Mesendoderm (in vitro differentiated cells): Measurements from ENCODE around the gene MRPS25.

Experiments
- DNase-seq: peaks from one replicate; pipeline ENCODE4 v3.0.0; 2013
- H2AK5ac ChIP-seq: 2 replicates; pipeline ENCODE4 v1.6.1; 2013; ENCODE audit warnings: low read length, inconsistent platforms
- H2BK120ac ChIP-seq: 2 replicates; pipeline ENCODE4 v1.6.1; 2013; ENCODE audit warnings: low read depth, mild to moderate bottlenecking, low read length, moderate library complexity, mixed read lengths
- H2BK15ac ChIP-seq: replicated peaks from 2 replicates; pipeline ENCODE4 v1.6.1; 2013; ENCODE audit warnings: low read depth, mild to moderate bottlenecking, moderate library complexity
- H2BK5ac ChIP-seq: 2 replicates; pipeline ENCODE4 v1.6.1; 2013; ENCODE audit warnings: low read length, inconsistent platforms
- H3K18ac ChIP-seq: 2 replicates; pipeline ENCODE4 v1.6.1; 2013; ENCODE audit warnings: mild to moderate bottlenecking, low read length, mixed read lengths
- H3K23ac ChIP-seq: one replicate; pipeline ENCODE4 v1.6.1; 2013; ENCODE audit warnings: low read length
- H3K27ac ChIP-seq: 2 replicates; pipeline ENCODE4 v1.5.1; 2013; ENCODE audit warnings: low read depth, mild to moderate bottlenecking, inconsistent platforms, low read length, moderate library complexity
- H3K27me3 ChIP-seq: 2 replicates; pipeline ENCODE4 v1.6.1; 2013; ENCODE audit warnings: low read length, control low read depth, mild to moderate bottlenecking, inconsistent platforms; ENCODE audit not compliant: insufficient read depth, poor library complexity
- H3K36me3 ChIP-seq: 2 replicates; pipeline ENCODE4 v1.6.1; 2013; ENCODE audit warnings: low read length, inconsistent platforms; ENCODE audit not compliant: control insufficient read depth, insufficient read depth
- H3K4ac ChIP-seq: one replicate; pipeline ENCODE4 v1.6.1; 2013; ENCODE audit warnings: low read depth, mild to moderate bottlenecking, low read length, moderate library complexity
- H3K4me1 ChIP-seq: 2 replicates; pipeline ENCODE4 v1.6.1; 2013; ENCODE audit warnings: low read depth, low read length, inconsistent platforms; ENCODE audit not compliant: control insufficient read depth
- H3K4me2 ChIP-seq: 2 replicates; pipeline ENCODE4 v1.6.1; 2013; ENCODE audit warnings: low read length
- H3K4me3 ChIP-seq: 2 replicates; pipeline ENCODE4 v1.5.1; 2013; ENCODE audit warnings: mild to moderate bottlenecking, low read length
- H3K56ac ChIP-seq: one replicate; pipeline ENCODE4 v1.6.1; 2013; ENCODE audit warnings: low read length
- H3K79me1 ChIP-seq: 2 replicates; pipeline ENCODE4 v1.6.1; 2013; ENCODE audit warnings: low read length, inconsistent platforms
- H3K79me2 ChIP-seq: 2 replicates; pipeline ENCODE4 v1.6.1; 2013; ENCODE audit warnings: mild to moderate bottlenecking, low read length; ENCODE audit not compliant: control insufficient read depth, insufficient read depth
- H3K9ac ChIP-seq: 2 replicates; pipeline ENCODE4 v1.6.1; 2013; ENCODE audit warnings: low read length, inconsistent platforms
- H4K5ac ChIP-seq: one replicate; pipeline ENCODE4 v1.6.1; 2013; ENCODE audit warnings: low read length
- H4K8ac ChIP-seq: one replicate; pipeline ENCODE4 v1.6.1; 2013; ENCODE audit warnings: low read depth, mild to moderate bottlenecking, control low read depth, low read length, moderate library complexity
- WGBS: extraction: QIAGEN DNeasy Blood & Tissue Kit; methylation state at CpG from one replicate; pipeline ENCODE4 v1.1.7; 2013; ENCODE audit warnings: low lambda C conversion rate, missing lambda C conversion rate; ENCODE audit not compliant: insufficient coverage; ENCODE audit errors: extremely low coverage; 5-methylcytosine and 5-hydroxymethylcytosine counted together

MRPS25 gene

DNA sequence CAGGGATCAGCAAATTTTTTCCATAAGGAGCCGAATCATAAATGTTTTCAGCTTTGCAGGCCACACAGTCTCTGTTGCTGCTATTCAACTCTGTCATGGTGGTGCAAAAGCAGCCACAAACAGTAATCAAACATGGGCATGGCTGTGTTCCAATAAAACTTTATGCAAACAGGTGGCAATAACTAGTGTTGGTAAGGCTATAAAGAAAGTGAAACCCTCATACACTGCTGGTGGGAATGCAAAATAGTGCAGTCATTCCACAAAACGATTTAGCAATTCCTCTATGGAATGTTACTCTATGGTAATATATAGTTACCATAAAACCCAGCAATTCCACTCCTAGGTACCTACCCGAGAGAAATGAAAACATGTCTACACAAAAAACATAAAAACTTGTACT lies 14.0 kb upstream of the MRPS25 start:
- no peak overlapping the region for H3K4me2 ChIP-seq
- H3K4me1 ChIP-seq: no peaks in the 10 kb centered on the region
- no peak overlapping the region for H3K9ac ChIP-seq
- H3K23ac ChIP-seq: no peak overlapping the region
- H3K36me3 ChIP-seq: peaks cover 24% of the 10 kb centered on the region
- H3K27ac ChIP-seq: no peak overlapping the region
- H3K4me3 ChIP-seq: no peak overlapping the region
- no peak for DNase-seq
- H3K4ac ChIP-seq: no peak overlapping the region
- no CpG with 5 or more reads among the region's 3 CpGs for WGBS
- no peak overlapping the region for H2BK120ac ChIP-seq
- H2BK15ac ChIP-seq: no peak overlapping the region
- no peaks in the 10 kb centered on the region for H3K27me3 ChIP-seq
- H3K56ac ChIP-seq: no peak overlapping the region
- no peak overlapping the region for H4K5ac ChIP-seq
- no peak overlapping the region for H2AK5ac ChIP-seq
- no peak overlapping the region for H3K18ac ChIP-seq
- H2BK5ac ChIP-seq: no peak overlapping the region
- H4K8ac ChIP-seq: no peak overlapping the region
- H3K79me1 ChIP-seq: no peaks in the 10 kb centered on the region
- no peaks in the 10 kb centered on the region for H3K79me2 ChIP-seq

DNA sequence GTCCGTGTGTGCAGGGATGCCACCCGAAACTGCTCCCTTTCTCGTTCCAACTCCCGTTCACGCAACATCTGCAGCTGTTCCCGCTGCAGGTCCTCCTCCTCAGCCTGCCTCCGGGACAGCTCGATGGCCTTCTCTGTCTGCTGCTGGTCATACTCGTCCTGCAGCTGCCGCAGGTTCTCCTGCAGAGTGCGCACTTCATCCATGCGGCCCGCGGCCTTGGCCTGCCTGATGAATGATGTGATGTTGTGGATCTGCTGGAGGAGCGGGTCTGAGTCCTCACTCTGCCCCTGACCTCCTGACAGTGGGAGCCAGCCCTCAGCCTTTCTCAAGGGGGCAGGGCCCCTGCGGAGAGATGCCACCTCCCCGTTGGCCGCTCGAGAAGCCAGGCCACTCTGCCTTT lies 9.4 kb upstream of the MRPS25 start:
- no peak overlapping the region for H4K5ac ChIP-seq
- no peak for DNase-seq
- H3K36me3 ChIP-seq: peaks cover 18% of the 10 kb centered on the region
- H3K18ac ChIP-seq: no peak overlapping the region
- H2BK15ac ChIP-seq: no peak overlapping the region
- H3K4me2 ChIP-seq: no peak overlapping the region
- no peak overlapping the region for H3K4me3 ChIP-seq
- H3K27ac ChIP-seq: no peak overlapping the region
- no peak overlapping the region for H2BK120ac ChIP-seq
- H3K9ac ChIP-seq: no peak overlapping the region
- no peaks in the 10 kb centered on the region for H3K27me3 ChIP-seq
- H2AK5ac ChIP-seq: no peak overlapping the region
- no peak overlapping the region for H3K56ac ChIP-seq
- WGBS: no CpG with 5 or more reads among the region's 19 CpGs
- no peak overlapping the region for H3K23ac ChIP-seq
- H3K4me1 ChIP-seq: no peaks in the 10 kb centered on the region
- no peak overlapping the region for H3K4ac ChIP-seq
- no peaks in the 10 kb centered on the region for H3K79me1 ChIP-seq
- no peaks in the 10 kb centered on the region for H3K79me2 ChIP-seq
- H4K8ac ChIP-seq: no peak overlapping the region
- no peak overlapping the region for H2BK5ac ChIP-seq

DNA sequence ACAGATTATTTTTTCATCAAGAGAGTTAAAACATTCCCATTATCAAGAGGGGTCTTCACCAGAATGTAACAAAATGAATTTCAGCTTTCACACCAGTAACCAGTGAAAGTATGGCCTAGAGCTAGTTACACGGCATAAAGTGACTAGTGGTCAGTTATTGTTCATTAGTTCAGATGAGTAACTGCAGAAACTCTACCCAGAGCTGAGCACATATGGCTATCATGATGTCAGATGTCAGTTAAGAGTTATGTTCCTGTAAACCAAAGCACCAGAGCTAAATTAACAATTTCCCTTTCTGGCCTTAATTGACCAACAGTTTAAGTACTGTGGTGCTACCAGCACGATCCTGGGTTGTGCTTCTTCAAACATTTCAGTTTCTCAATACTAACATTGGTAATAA lies 6.6 kb upstream of the MRPS25 start:
- no peak overlapping the region for H3K18ac ChIP-seq
- H3K36me3 ChIP-seq: peaks cover 9% of the 10 kb centered on the region
- H2BK5ac ChIP-seq: no peak overlapping the region
- no peak overlapping the region for H3K27ac ChIP-seq
- no peak overlapping the region for H3K4ac ChIP-seq
- no peak overlapping the region for H3K4me3 ChIP-seq
- no peak overlapping the region for H2BK15ac ChIP-seq
- no peak overlapping the region for H2AK5ac ChIP-seq
- no peak overlapping the region for H4K5ac ChIP-seq
- no peaks in the 10 kb centered on the region for H3K79me1 ChIP-seq
- no CpG with 5 or more reads among the region's 2 CpGs for WGBS
- no peak overlapping the region for H3K9ac ChIP-seq
- H3K4me2 ChIP-seq: no peak overlapping the region
- no peaks in the 10 kb centered on the region for H3K27me3 ChIP-seq
- H3K4me1 ChIP-seq: no peaks in the 10 kb centered on the region
- DNase-seq: no peak
- no peak overlapping the region for H3K23ac ChIP-seq
- H4K8ac ChIP-seq: no peak overlapping the region
- no peak overlapping the region for H2BK120ac ChIP-seq
- no peak overlapping the region for H3K56ac ChIP-seq
- H3K79me2 ChIP-seq: no peaks in the 10 kb centered on the region

DNA sequence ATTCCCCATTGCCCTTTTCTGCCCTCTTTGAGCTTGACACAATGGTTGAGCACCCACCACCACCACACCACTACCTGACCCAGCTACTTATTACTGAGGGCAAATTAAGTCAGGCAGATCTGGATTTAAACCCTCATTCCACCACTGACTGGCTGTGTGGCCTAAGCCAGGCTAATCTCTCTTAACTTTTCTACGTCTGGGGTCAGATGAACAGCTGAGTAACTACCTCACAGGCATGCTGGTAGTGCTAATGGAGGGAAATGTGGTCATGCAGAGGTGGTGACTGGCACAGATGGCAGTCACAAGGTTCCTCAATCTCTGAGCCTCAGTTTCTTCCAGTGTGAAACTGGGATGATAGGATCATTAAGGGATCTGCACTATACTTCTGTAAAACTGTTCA lies 4.3 kb upstream of the MRPS25 start:
- Histone ChIP-seq H3K27me3 (no peaks in the 10 kb centered on the region), H3K23ac (no peak overlapping the region), H2BK120ac (no peak overlapping the region), H3K4me3 (no peak overlapping the region), H4K5ac (no peak overlapping the region), H3K4me1 (no peaks in the 10 kb centered on the region), H2BK15ac (no peak overlapping the region), H3K56ac (no peak overlapping the region), H3K9ac (no peak overlapping the region), H3K18ac (no peak overlapping the region), H3K79me2 (peaks cover 5% of the 10 kb centered on the region), H3K4me2 (no peak overlapping the region), H2AK5ac (no peak overlapping the region), H3K27ac (no peak overlapping the region), H3K79me1 (no peaks in the 10 kb centered on the region), H2BK5ac (no peak overlapping the region), H4K8ac (no peak overlapping the region), H3K36me3 (peaks cover 6% of the 10 kb centered on the region), H3K4ac (no peak overlapping the region)
- no peak for DNase-seq
- no CpG with 5 or more reads among the region's 1 CpG for WGBS

DNA sequence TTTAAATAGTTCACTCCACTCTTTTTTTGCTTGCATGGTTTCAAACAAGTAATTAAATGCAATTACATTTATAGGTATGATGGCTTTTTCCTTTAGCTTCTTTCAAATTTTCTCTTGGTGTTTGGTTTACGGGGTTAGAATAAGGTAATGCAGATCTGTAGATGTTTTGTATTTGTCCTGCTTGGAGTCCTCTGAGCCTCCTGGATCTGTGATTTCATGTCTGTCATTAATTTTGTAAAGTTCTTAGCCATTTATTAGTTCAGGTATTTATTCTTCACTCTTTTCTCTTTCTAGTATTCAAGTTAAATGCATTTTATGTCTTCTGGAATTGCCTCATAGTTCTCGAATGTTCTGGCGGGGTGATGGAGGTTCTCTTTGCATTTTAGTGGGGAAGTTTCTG lies 1.4 kb upstream of the MRPS25 start:
- Histone ChIP-seq H2BK5ac (no peak overlapping the region), H3K4me1 (peaks cover 5% of the 10 kb centered on the region), H2BK15ac (no peak overlapping the region), H3K4me2 (no peak overlapping the region), H3K56ac (no peak overlapping the region), H2AK5ac (no peak overlapping the region), H3K23ac (no peak overlapping the region), H3K9ac (no peak overlapping the region), H4K8ac (no peak overlapping the region), H2BK120ac (no peak overlapping the region), H3K18ac (no peak overlapping the region), H3K79me1 (peaks cover 12% of the 10 kb centered on the region), H4K5ac (no peak overlapping the region), H3K4me3 (no peak overlapping the region), H3K4ac (no peak overlapping the region), H3K79me2 (peaks cover 20% of the 10 kb centered on the region), H3K36me3 (no peaks in the 10 kb centered on the region), H3K27ac (no peak overlapping the region), H3K27me3 (no peaks in the 10 kb centered on the region)
- no peak for DNase-seq
- no CpG with 5 or more reads among the region's 3 CpGs for WGBS

DNA sequence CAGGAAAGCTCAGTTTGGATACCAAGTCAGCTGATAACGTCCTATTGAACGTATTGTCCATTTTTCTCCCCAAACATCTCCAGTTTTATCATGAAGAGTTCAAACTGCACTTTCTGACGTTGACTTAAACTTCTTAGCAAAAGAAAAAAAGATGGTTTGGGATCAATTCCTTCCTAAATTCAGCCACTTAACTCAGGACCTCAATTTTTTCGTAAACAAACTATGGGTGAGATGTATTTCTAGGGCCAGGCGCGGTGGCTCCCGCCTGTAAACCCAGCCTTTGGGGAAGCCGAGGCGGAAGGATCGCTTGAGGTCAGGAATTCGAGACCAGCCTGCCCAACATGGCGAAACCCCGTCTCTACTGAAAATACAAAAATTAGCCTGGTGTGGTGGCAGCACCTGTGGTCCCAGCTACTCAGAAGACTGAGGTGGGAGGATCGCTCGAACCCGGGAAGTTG lies 464 bp upstream of the MRPS25 start:
- Histone ChIP-seq H2AK5ac (no peak overlapping the region), H3K79me1 (peaks cover 12% of the 10 kb centered on the region), H3K23ac (no peak overlapping the region), H4K5ac (no peak overlapping the region), H2BK5ac (no peak overlapping the region), H2BK120ac (no peak overlapping the region), H3K4me1 (peaks cover 5% of the 10 kb centered on the region), H3K36me3 (no peaks in the 10 kb centered on the region), H3K56ac (peak overlapping the region; percentile 2), H4K8ac (no peak overlapping the region), H3K27ac (no peak overlapping the region), H3K4me2 (peak overlapping the region; percentile 30), H2BK15ac (no peak overlapping the region), H3K27me3 (no peaks in the 10 kb centered on the region), H3K4me3 (no peak overlapping the region), H3K9ac (peak overlapping the region; percentile 8), H3K79me2 (peaks cover 20% of the 10 kb centered on the region), H3K18ac (no peak overlapping the region), H3K4ac (no peak overlapping the region)
- DNase-seq: no peak
- no CpG with 5 or more reads among the region's 16 CpGs for WGBS
